ENCODE measurements around the gene KLHL6. TPM values are rescaled to one million over a fixed set of nuclear protein-coding genes. Genes with fewer than 3 reads are reported as not detected.
A peak's percentile ranks its signal among the peaks of the same experiment; 100 is the strongest.

KLHL6 gene
- total and polyA plus RNA-seq, 7 donors = 0.12 to 1.3 (median 0.42) TPM

GRCh38 chr3:183500981-183501704 lies 54.4 kb downstream of the KLHL6 start:
- intact Hi-C loops (cut with DNase I) = loop anchor here (5.0 to 10.0 kb wide), 3 partner anchors 61 to 264 kb away; partner anchors contain the start of gene KLHL24 (in 1 of the 2)
- 88 to 92% (median 89%) methylated on average over 15 of the region's 15 CpGs for WGBS, 3 donors
- no peak for ATAC-seq

GRCh38 chr3:183500319-183500718 lies 55.2 kb downstream of the KLHL6 start:
- TF ChIP-seq, protein P1, sequence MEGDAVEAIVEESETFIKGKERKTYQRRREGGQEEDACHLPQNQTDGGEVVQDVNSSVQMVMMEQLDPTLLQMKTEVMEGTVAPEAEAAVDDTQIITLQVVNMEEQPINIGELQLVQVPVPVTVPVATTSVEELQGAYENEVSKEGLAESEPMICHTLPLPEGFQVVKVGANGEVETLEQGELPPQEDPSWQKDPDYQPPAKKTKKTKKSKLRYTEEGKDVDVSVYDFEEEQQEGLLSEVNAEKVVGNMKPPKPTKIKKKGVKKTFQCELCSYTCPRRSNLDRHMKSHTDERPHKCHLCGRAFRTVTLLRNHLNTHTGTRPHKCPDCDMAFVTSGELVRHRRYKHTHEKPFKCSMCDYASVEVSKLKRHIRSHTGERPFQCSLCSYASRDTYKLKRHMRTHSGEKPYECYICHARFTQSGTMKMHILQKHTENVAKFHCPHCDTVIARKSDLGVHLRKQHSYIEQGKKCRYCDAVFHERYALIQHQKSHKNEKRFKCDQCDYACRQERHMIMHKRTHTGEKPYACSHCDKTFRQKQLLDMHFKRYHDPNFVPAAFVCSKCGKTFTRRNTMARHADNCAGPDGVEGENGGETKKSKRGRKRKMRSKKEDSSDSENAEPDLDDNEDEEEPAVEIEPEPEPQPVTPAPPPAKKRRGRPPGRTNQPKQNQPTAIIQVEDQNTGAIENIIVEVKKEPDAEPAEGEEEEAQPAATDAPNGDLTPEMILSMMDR (IDR thresholded peaks at IDR 0.05) = no peak
- Histone ChIP-seq H3K27ac (no peak overlapping the region), H3K9me3 (peaks cover 7% of the 10 kb centered on the region), H3K4me1 (peaks cover 9% of the 10 kb centered on the region), H3K27me3 (ENCODE audit: insufficient read depth in 3 of 3, low read length in 2 of 3) (no peaks in the 10 kb centered on the region), H3K36me3 (ENCODE audit: insufficient read depth in 1 of 2, low read depth in 1 of 2) (no peaks in the 10 kb centered on the region), H3K4me3 (no peak overlapping the region)
- WGBS, 3 donors = 26 to 38% (median 36%) methylated on average over 4 of the region's 4 CpGs
- DNase-seq (no peak), ATAC-seq (peak in 2 of 4 donors; percentile 53 to 65)
- intact Hi-C loops (cut with DNase I) = loop anchor here (5.0 to 10.0 kb wide), 3 partner anchors 62 to 264 kb away; partner anchors contain the start of gene KLHL24 (in 1 of the 2)

More at GRCh38 chr3:183500981-183501704, 54.4 kb downstream of the KLHL6 start:
- TF ChIP-seq, protein P1 (IDR thresholded peaks at IDR 0.05) = no peak
- H3K4me3 ChIP-seq = no peak overlapping the region
- no peaks in the 10 kb centered on the region for H3K9me3 ChIP-seq
- peaks cover 9% of the 10 kb centered on the region for H3K4me1 ChIP-seq
- H3K27ac ChIP-seq = no peak overlapping the region
- H3K27me3 ChIP-seq (ENCODE audit: insufficient read depth in 3 of 3, low read length in 2 of 3) = no peaks in the 10 kb centered on the region
- DNase-seq = no peak
- H3K36me3 ChIP-seq (ENCODE audit: insufficient read depth in 1 of 2, low read depth in 1 of 2) = no peaks in the 10 kb centered on the region

DNA sequence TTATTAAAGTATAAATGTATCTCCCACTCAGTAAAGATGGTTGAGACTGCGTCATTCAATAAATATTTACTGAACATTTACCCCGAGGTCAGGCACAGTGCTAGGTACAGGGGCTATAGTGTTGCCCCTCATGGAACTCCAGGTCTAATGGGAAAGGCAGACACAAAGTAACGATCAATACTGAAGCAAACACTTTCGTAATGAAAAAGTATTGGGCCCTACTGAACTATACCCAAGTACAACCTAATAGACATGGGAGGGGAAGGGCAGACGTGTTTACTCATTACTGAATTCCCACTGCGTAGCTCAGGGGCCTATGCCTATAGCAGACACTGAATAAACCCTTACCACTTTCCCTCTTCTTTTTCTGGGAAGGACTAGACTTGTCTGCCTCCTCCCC lies 56.9 kb downstream of the KLHL6 start:
- no peaks in the 10 kb centered on the region for H3K27me3 ChIP-seq (ENCODE audit: insufficient read depth in 3 of 3, low read length in 2 of 3)
- intact Hi-C loops (cut with DNase I) = no loop called here
- H3K4me3 ChIP-seq = no peak overlapping the region
- ATAC-seq = no peak
- peaks cover 9% of the 10 kb centered on the region for H3K4me1 ChIP-seq
- no peak overlapping the region for H3K27ac ChIP-seq
- TF ChIP-seq, protein P1 (IDR thresholded peaks at IDR 0.05) = no peak
- peaks cover 7% of the 10 kb centered on the region for H3K9me3 ChIP-seq
- H3K36me3 ChIP-seq (ENCODE audit: insufficient read depth in 1 of 2, low read depth in 1 of 2) = no peaks in the 10 kb centered on the region
- 92 to 93% (median 93%) methylated on average over 6 of the region's 6 CpGs for WGBS, 3 donors
- no peak for DNase-seq

DNA sequence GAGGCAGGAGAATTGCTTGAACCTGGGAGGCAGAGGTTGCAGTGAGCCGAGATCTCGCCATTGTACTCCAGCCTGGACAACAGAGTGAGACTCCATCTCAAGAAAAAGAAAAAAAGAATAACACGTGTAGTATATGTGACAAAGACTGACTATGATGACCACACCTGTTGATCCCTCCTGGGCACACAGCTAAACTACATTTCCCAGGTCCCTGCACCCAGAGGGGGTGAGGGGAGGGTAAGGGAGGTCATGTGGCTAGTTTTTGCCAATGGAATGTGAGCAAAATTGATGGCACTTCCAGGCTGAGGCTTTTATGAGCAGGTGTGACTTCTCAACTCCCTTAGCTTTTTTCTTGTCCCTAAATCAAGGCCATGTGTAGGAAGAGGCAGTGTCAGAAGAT lies 58.2 kb downstream of the KLHL6 start:
- intact Hi-C loops (cut with DNase I) = no loop called here
- DNase-seq (no peak), ATAC-seq (no peak)
- no peaks in the 10 kb centered on the region for H3K36me3 ChIP-seq (ENCODE audit: insufficient read depth in 1 of 2, low read depth in 1 of 2)
- 92 to 99% (median 94%) methylated on average over 3 of the region's 3 CpGs for WGBS, 3 donors
- peaks cover 7% of the 10 kb centered on the region for H3K9me3 ChIP-seq
- no peak overlapping the region for H3K27ac ChIP-seq
- H3K4me3 ChIP-seq = no peak overlapping the region
- peaks cover 9% of the 10 kb centered on the region for H3K4me1 ChIP-seq
- H3K27me3 ChIP-seq (ENCODE audit: insufficient read depth in 3 of 3, low read length in 2 of 3) = no peaks in the 10 kb centered on the region
- TF ChIP-seq, protein P1 (IDR thresholded peaks at IDR 0.05) = no peak
